RWPE2 (cell line): ENCODE data around the gene TMEM135.

ENCODE experiments used
- ATAC-seq: fragments of 200-7000 bp; cut with Tn5 transposase; 3 replicates; pipeline ENCODE4 v1.9.1; 2021; ENCODE audit warnings: low read depth
- DNase-seq: peaks from one replicate; pipeline ENCODE4 v3.0.0-alpha.2; 2020; ENCODE audit warnings: low spot score
- H3K27ac ChIP-seq: fragments of 450-650 bp; 2 replicates; pipeline ENCODE4 v1.5.1; 2017; ENCODE audit warnings: mild to moderate bottlenecking; ENCODE audit not compliant: poor library complexity, severe bottlenecking
- H3K27me3 ChIP-seq: fragments of 250-450 bp; sonication (Bioruptor Pico); 2 replicates; pipeline ENCODE4 v1.5.1; 2021; ENCODE audit warnings: mild to moderate bottlenecking, moderate library complexity; ENCODE audit not compliant: insufficient read depth, poor library complexity, severe bottlenecking
- H3K36me3 ChIP-seq: fragments of 250-450 bp; sonication (Bioruptor Pico); 2 replicates; pipeline ENCODE4 v1.5.1; 2020; ENCODE audit warnings: low read depth, mild to moderate bottlenecking, moderate library complexity
- H3K4me1 ChIP-seq: fragments of 250-450 bp; sonication (Bioruptor Pico); 2 replicates; pipeline ENCODE4 v1.5.1; 2021; ENCODE audit warnings: mild to moderate bottlenecking, moderate library complexity; ENCODE audit not compliant: insufficient read depth, poor library complexity, severe bottlenecking
- H3K4me3 ChIP-seq: fragments of 250-450 bp; sonication (Bioruptor Pico); 2 replicates; pipeline ENCODE4 v1.5.1; 2021; ENCODE audit warnings: mild to moderate bottlenecking, moderate library complexity; ENCODE audit not compliant: severe bottlenecking
- H3K9me3 ChIP-seq: fragments of 250-450 bp; sonication (Bioruptor Pico); 2 replicates; pipeline ENCODE4 v1.5.1; 2021; ENCODE audit warnings: mild to moderate bottlenecking, moderate library complexity; ENCODE audit not compliant: severe bottlenecking
- CTCF ChIP-seq: fragments of 450-650 bp; IDR thresholded peaks from one replicate; pipeline ENCODE4 v1.5.1; 2017; ENCODE audit warnings: mild to moderate bottlenecking, moderate library complexity; ENCODE audit not compliant: poor library complexity, severe bottlenecking

Gene TMEM135

GRCh38 chr11:87259736-87260135 is 222.0 kb downstream of the TMEM135 start:
- Histone ChIP-seq H3K4me3 (no peak overlapping the region), H3K27me3 (no peaks in the 10 kb centered on the region), H3K9me3 (no peaks in the 10 kb centered on the region), H3K36me3 (no peaks in the 10 kb centered on the region), H3K27ac (no peak overlapping the region), H3K4me1 (peaks cover 6% of the 10 kb centered on the region)
- ATAC-seq (no peak), DNase-seq (no peak)
- TF ChIP-seq CTCF, result no peak

DNA sequence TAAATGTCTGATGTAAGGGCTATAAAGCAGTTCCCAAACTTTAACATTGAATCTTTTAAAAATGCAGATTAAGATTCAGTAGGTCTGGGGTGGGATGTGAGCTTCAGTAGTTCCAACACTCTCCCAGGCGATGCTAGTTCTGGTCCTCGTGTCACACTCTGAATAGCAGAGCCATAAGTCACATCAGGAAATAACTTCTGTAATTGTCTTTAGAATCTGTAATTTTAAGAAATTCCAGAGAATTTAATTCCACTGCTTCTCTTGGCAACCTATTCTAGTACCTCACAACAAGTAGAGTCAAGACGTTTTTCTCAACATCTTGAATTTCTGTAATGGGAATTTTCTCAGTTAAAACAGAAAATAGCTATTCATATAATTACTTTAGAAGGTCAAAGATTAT is 223.1 kb downstream of the TMEM135 start:
- no peaks in the 10 kb centered on the region for H3K9me3 ChIP-seq
- no peak for TF ChIP-seq CTCF
- no peak for ATAC-seq
- H3K36me3 ChIP-seq, result no peaks in the 10 kb centered on the region
- H3K4me3 ChIP-seq, result no peak overlapping the region
- no peaks in the 10 kb centered on the region for H3K27me3 ChIP-seq
- no peak for DNase-seq
- no peak overlapping the region for H3K27ac ChIP-seq
- peaks cover 6% of the 10 kb centered on the region for H3K4me1 ChIP-seq

DNA sequence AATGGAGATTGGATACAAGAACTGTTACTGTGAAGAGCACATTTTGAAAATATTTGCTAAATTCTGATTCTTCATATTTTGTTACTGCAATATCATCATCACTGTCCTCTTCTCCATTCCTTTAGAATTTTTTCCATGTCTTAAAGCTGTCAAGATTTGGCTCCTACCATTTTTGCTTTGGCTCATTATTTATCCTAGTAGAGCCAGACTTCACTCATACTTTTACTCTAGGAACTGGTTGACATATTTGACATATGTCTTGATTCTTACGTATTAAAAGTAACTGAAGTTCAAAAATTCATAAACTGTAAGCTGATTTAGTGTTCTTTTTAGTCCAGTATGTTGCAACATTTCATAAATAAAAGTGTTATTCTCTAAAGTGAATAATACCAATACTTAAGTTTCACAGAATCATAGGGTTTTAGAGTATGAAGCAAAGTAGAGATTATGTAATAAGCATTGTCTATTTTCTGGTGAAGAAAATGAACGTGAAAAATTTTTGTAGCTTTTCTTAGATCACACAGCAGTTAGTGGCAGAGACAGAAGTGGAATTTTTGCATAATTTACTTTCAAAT is 225.6 kb downstream of the TMEM135 start:
- Histone ChIP-seq H3K36me3 (no peaks in the 10 kb centered on the region), H3K27ac (no peak overlapping the region), H3K4me1 (peaks cover 6% of the 10 kb centered on the region), H3K4me3 (no peak overlapping the region), H3K27me3 (no peaks in the 10 kb centered on the region), H3K9me3 (no peaks in the 10 kb centered on the region)
- ATAC-seq, result no peak
- DNase-seq, result no peak
- no peak for TF ChIP-seq CTCF

GRCh38 chr11:87263979-87264378 is 226.2 kb downstream of the TMEM135 start:
- no peak for DNase-seq
- no peak overlapping the region for H3K27ac ChIP-seq
- no peak for ATAC-seq
- no peak overlapping the region for H3K4me3 ChIP-seq
- H3K4me1 ChIP-seq, result peaks cover 6% of the 10 kb centered on the region
- no peaks in the 10 kb centered on the region for H3K27me3 ChIP-seq
- no peaks in the 10 kb centered on the region for H3K36me3 ChIP-seq
- TF ChIP-seq CTCF, result no peak
- H3K9me3 ChIP-seq, result no peaks in the 10 kb centered on the region

- no peak for TF ChIP-seq CTCF
- DNase-seq (no peak), ATAC-seq (no peak)
- H3K27me3 ChIP-seq, result no peaks in the 10 kb centered on the region
- no peak overlapping the region for H3K27ac ChIP-seq
- H3K4me3 ChIP-seq, result no peak overlapping the region
- no peaks in the 10 kb centered on the region for H3K9me3 ChIP-seq
- H3K36me3 ChIP-seq, result no peaks in the 10 kb centered on the region
- peaks cover 6% of the 10 kb centered on the region for H3K4me1 ChIP-seq
Measured at GRCh38 chr11:87265132-87265531, 227.4 kb downstream of the TMEM135 start.
